Femur (tissue), 1 donor: ENCODE data around the gene KLHL5.
A peak's percentile ranks its signal among the peaks of the same experiment; 100 is the strongest.

Source experiments
- DNase-seq: peaks from one replicate; pipeline ENCODE4 v3.0.0-alpha.2; 2017

Gene KLHL5

DNA sequence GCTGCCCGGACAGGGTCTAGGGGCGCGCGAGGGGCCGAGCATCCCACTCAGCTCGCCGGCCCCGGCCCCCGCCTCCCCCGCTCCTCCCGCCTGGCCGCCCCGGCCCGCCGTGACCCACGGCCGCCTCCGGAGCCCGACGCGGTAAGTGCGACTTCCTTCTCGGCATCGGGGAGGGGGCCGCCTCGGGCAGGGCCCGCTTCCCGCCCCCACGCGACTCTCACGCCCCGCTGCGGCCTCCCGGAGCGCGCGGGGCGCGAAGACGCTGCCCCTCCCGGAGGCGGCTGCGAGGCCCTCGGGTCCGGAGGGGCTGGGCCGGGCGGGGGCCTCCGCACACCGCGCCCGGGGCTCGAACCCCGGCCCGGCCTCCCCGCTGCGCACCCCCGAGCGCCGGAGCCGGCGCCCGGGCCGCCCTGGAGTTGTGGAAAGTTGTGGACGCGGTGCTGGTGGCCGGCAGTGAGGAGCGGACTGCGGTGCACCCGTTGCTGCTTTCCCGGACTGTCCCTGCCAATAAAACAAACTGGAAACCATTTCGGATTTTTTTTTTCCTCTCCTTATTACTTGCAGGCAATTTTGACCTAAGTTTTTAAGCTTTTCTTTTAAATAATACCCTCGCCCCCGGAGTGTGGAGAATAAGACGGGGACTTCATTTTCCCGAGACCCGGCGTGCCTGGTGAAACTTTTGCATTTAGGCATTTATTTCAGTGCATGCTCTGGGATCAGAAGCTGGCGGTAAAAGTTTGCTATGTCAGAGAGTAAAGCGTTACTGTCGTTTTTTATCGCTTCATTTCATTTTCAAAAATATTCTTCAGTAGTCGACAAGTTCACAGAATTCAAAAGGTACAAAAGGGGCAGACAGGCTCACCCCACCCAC lies 16.8 kb upstream of the KLHL5 start:
- peak; percentile 60 for DNase-seq

DNA sequence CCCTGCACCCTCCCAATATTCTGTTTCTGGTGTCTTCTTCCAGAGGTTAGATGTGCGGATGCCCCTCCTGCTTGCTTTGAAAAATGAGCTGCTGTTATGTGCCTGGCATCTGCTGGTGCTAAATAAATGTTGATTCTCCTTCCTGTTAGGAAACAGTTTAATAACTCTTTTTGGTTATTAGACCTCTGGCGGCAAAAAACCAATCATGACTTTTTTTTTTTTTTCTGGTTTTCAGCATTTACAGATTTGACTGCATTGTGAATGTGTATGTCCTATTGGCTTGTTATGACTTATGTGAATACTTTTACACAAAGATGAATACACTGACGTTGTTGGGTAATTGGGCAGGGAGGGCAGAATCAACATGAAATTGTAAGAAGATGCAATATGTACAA lies 16.2 kb upstream of the KLHL5 start:
- no peak for DNase-seq

DNA sequence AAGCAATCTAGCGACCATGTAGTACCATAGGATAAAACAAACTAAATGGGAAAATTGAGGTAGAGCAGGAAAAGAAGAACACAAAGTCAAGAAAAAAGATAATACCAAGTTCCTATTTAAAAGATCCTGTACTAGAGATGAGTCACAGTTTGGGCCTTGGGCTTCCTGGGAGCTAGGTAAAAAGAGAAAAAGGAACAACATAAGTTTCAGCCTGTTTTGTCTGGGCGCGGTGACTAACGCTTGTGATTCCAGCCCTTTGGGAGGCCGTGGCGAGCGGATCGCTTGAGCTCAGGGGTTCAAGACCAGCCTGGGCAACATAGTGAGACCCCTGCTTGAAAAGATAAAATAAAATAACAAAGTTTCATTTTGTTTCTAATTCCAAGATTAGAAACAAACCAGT lies 15.8 kb upstream of the KLHL5 start:
- no peak for DNase-seq

DNA sequence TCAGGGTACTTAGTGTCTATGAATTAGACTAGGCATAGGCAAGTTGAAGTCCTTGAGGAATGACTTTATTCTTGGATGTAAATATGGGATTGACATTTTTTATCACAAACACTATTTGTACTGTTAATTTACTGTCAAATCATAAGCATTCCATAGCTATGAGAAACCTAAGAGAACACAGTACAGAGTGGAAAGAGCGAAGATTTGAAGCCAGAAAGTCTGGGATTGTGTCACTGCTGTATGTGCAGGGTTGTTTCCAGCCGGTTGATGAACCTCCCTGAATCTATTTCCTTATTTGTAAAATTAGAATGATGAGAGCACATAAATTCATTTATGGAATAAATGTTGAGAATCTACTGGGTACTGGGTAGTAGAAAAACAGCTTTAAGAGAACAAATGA lies 14.4 kb upstream of the KLHL5 start:
- DNase-seq = no peak

DNA sequence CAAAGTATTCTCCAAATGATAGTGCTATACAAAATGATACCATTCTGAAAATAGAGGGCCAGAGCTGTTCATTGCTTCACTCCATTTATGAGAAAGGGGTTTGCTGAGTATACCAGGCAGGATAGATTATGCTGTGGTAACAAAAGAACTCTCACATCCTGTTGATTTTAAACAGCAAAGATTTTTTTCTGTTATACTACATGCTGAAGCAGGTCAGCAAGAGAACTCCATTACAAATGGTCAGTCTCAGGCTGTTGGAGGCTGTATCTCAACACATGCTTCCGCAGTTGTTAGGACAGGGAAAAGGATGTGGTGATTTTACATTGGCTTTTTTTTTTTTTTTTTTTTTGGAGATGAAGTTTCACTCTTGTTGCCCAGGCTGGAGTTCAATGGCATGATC lies 13.7 kb upstream of the KLHL5 start:
- no peak for DNase-seq

DNA sequence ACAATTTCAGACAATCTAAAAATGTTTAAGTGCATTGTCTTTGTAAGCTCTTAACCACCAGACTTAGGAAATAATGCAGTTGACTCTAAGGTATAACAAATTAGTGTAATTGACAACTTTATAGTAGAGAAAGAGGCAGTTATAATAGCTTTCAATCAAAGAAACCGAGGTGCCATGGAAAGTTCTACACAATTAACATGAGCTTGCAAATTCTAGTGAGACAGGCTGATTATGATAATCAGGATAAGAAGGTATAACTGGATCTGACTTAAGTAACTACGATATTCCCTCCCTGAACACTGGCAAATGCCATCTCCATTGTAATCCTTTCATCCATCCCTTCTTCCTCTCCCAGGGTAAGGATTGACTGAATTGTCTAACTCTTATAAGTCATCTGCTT lies 11.4 kb upstream of the KLHL5 start:
- DNase-seq = no peak

- DNase-seq = no peak
Measured at GRCh38 chr4:39051492-39051891, 10.5 kb upstream of the KLHL5 start.

- no peak for DNase-seq
Measured at GRCh38 chr4:39053983-39054382, 8.0 kb upstream of the KLHL5 start.

DNA sequence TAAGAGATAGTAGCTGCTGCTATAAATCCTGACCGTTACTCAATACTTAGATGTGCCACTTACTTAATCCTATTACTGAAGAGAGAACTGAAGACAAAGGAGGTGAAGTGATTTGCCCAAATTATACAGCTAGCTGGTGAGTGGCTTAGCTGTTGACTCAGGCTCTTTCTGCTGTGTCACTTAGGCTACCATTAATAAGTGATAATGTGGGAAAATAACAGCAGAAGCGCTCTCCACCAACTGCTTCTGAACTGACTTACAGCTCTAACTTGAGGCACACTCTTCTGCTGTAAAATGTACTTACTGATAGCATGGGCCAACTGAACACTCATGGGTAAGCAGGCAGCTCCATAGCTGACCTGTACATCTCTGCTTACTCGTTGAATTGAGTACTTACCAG lies 7.5 kb upstream of the KLHL5 start:
- DNase-seq = no peak

DNA sequence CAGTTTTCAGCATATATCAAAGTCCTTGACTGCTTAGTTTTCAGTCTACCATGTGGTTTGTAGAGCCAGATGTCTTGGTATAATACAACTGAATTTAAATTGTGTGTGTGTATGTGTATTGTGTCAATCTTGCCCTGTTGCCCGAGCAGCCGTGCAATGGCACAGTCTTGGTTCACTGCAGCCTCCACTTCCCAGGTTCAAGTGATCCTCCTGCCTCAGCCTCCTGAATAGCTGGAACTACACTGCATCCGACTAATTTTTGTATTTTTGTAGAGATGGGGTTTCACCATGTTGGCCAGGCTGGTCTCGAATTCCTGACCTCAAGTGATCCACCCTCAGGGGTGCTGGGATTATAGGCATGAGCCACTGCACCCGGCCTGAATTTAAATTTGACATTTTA lies 6.0 kb upstream of the KLHL5 start:
- no peak for DNase-seq

DNA sequence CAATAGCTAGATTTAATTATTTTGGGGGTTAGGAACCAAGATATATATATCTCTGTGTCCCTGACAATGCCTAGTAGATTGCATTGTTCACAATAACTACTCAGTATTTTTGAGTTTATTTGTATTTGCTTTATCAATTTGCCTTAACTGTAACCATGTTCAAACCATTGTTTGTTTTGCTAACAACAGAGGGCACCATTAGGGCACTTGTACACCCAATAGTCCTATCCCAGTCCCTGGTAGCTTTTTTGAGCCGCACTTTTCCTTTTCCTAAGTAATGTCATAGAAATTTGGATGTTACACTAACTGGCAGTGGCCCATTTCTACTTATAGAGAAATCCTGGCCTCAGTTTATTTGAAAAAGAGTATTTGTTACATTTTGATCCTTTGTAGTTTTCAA lies 575 bp upstream of the KLHL5 start:
- DNase-seq = no peak

GRCh38 chr4:39062770-39063097 lies 702 bp downstream of the KLHL5 start:
- DNase-seq = no peak

GRCh38 chr4:39063430-39063829 lies 1.4 kb downstream of the KLHL5 start:
- no peak for DNase-seq

- no peak for DNase-seq
Measured at GRCh38 chr4:39066371-39066770, 4.3 kb downstream of the KLHL5 start.

DNA sequence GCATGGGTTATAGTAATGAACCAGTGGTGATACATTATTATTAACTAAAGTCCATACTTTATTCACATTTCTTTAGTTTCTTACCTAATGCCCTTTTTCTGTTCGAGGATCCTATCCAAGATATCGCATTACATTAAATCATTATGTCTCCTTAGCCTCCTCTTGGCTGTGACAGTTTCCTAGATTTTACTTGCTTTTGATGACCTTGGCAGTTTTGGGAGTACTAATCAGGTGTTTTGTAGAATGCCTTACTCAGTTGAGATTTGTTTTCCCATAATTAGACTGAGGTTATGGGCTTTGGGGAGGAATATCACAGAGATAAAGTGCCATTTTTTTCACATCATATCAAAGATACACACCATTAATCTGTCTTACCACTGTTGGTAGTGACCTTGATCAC lies 5.0 kb downstream of the KLHL5 start:
- no peak for DNase-seq

GRCh38 chr4:39067451-39067850 lies 5.4 kb downstream of the KLHL5 start:
- no peak for DNase-seq

GRCh38 chr4:39068907-39069306 lies 6.9 kb downstream of the KLHL5 start:
- DNase-seq = no peak

GRCh38 chr4:39078829-39079228 lies 16.8 kb downstream of the KLHL5 start:
- no peak for DNase-seq

DNA sequence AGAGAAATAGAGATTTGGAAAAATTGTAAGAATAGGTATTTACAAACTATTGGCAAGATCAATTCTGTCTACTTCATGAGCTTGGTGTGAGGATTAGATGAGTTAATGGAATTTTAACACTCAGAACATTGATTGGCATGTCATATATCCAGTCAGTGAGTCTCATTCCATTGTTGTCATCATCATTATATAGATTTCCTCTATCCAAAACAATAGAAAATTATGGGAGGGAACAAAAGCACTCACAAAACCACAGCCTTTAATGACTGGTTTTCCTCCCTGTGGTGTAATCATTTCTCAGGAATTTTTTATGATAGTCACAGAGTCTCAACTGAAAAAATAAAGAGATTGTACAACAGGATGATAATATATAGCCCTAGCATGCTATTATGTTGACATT lies 21.1 kb downstream of the KLHL5 start:
- DNase-seq = no peak

GRCh38 chr4:39085891-39086290 lies 23.9 kb downstream of the KLHL5 start:
- DNase-seq = peak; percentile 23

GRCh38 chr4:39096847-39097246 lies 34.8 kb downstream of the KLHL5 start:
- no peak for DNase-seq

- DNase-seq = no peak
Measured at GRCh38 chr4:39097290-39097689, 35.3 kb downstream of the KLHL5 start.

- no peak for DNase-seq
Measured at GRCh38 chr4:39102297-39102696, 40.3 kb downstream of the KLHL5 start.

- DNase-seq = no peak
Measured at GRCh38 chr4:39103291-39103690, 41.3 kb downstream of the KLHL5 start.

DNA sequence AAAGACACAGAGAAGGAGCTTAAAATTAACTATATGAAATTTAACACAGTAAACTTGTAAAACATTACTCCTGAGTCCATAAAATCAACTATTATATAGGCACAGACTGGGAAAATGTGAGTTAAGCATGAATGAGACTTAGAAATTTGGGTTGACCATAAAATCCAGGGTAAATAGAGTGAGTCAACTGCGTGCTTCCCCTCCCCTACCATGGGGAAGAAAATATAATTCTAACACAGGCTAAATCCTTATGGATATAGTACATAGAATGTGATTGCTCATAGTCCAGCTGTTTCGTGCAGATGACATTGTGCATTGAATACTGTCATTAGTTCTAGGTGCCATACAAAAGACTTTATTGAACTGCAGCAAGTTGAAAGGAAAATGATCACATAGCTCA lies 42.2 kb downstream of the KLHL5 start:
- no peak for DNase-seq
